Measurements from ENCODE around the gene RAI1.
A peak's percentile ranks its signal among the peaks of the same experiment; 100 is the strongest.

The RAI1 gene

DNA sequence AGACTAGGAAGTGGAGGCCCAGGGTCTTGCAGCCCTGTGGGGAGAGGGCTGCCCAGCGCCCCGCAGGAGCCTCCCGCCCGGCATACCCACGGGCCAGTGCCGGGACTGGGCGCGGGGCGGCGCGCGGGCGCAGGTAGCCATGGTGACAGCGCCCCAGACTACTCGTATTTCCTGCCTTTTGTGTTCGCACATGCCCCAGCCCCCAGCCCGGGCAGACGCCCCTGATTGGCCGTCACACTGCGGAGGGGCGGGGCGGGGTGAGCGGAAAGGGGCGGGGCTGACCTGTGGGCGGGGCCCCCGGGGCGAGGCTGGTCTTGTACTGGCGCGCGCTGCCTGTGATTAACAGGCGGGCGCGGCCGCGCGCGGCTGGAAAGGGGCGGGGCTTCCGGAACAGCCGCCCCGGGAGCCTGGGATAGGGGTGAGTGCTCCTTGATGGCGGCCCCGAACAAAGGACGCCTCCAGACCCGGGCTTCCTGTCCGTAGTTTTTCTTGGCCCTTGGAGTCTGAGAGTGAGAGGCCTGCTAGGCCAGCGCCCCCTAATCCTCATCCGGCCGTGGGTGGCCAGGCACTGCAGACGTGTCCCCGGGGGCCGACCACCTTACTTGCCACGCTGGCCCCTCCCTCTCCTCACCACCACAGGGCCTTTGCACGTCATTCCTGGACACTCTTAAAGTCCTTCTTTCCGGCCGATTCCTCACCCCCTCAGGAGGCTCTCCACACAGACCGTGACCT is 71.0 kb downstream of the RAI1 start (continued):
- TF ChIP-seq KLF10 (tag by site-specific recombination; IDR thresholded peaks at IDR 0.05): 0 out of 2 replicates have a peak, but pooled peaks have one; percentile 24
- TF ChIP-seq KLF1 (tag by site-specific recombination; IDR thresholded peaks at IDR 0.05): 0 out of 2 replicates have a peak, but pooled peaks have one; percentile 51
- TF ChIP-seq ZFP69B (tag by site-specific recombination; IDR thresholded peaks at IDR 0.05): peak; percentile 46; the same call in 1 of the 2 replicates
- 0 out of 2 replicates have a peak, but pooled peaks have one; percentile 31 for TF ChIP-seq ZSCAN23 (tag by site-specific recombination; IDR thresholded peaks at IDR 0.05)
- TF ChIP-seq YY2 (tag by site-specific recombination; IDR thresholded peaks at IDR 0.05): peak; percentile 78; the same call in 1 of the 2 replicates
- peak; percentile 81 for TF ChIP-seq HIC1 (tag by site-specific recombination; IDR thresholded peaks at IDR 0.05)
- TF ChIP-seq, protein P1, sequence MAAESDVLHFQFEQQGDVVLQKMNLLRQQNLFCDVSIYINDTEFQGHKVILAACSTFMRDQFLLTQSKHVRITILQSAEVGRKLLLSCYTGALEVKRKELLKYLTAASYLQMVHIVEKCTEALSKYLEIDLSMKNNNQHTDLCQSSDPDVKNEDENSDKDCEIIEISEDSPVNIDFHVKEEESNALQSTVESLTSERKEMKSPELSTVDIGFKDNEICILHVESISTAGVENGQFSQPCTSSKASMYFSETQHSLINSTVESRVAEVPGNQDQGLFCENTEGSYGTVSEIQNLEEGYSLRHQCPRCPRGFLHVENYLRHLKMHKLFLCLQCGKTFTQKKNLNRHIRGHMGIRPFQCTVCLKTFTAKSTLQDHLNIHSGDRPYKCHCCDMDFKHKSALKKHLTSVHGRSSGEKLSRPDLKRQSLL (tag by site-specific recombination; IDR thresholded peaks at IDR 0.05): no peak
- peak; percentile 51 for TF ChIP-seq ZNF335 (tag by site-specific recombination; conservative IDR thresholded peaks at IDR 0.05)
- TF ChIP-seq, protein P2, sequence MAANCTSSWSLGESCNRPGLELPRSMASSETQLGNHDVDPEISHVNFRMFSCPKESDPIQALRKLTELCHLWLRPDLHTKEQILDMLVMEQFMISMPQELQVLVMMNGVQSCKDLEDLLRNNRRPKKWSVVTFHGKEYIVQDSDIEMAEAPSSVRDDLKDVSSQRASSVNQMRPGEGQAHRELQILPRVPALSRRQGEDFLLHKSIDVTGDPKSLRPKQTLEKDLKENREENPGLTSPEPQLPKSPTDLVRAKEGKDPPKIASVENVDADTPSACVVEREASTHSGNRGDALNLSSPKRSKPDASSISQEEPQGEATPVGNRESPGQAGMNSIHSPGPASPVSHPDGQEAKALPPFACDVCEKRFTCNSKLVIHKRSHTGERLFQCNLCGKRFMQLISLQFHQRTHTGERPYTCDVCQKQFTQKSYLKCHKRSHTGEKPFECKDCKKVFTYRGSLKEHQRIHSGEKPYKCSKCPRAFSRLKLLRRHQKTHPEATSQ (tag by site-specific recombination; IDR thresholded peaks at IDR 0.05): peak; percentile 80; the same call in 1 of the 2 replicates
- peak; percentile 82 for TF ChIP-seq SP3 (tag by site-specific recombination; IDR thresholded peaks at IDR 0.05)
- peak; percentile 47; the same call in 1 of the 2 replicates for TF ChIP-seq SP7 (tag by site-specific recombination; IDR thresholded peaks at IDR 0.05)
- TF ChIP-seq, protein P3, sequence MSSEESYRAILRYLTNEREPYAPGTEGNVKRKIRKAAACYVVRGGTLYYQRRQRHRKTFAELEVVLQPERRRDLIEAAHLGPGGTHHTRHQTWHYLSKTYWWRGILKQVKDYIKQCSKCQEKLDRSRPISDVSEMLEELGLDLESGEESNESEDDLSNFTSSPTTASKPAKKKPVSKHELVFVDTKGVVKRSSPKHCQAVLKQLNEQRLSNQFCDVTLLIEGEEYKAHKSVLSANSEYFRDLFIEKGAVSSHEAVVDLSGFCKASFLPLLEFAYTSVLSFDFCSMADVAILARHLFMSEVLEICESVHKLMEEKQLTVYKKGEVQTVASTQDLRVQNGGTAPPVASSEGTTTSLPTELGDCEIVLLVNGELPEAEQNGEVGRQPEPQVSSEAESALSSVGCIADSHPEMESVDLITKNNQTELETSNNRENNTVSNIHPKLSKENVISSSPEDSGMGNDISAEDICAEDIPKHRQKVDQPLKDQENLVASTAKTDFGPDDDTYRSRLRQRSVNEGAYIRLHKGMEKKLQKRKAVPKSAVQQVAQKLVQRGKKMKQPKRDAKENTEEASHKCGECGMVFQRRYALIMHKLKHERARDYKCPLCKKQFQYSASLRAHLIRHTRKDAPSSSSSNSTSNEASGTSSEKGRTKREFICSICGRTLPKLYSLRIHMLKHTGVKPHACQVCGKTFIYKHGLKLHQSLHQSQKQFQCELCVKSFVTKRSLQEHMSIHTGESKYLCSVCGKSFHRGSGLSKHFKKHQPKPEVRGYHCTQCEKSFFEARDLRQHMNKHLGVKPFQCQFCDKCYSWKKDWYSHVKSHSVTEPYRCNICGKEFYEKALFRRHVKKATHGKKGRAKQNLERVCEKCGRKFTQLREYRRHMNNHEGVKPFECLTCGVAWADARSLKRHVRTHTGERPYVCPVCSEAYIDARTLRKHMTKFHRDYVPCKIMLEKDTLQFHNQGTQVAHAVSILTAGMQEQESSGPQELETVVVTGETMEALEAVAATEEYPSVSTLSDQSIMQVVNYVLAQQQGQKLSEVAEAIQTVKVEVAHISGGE (tag by site-specific recombination; conservative IDR thresholded peaks at IDR 0.05; ENCODE audit: low read depth): peak; percentile 44; the same call in 1 of the 2 replicates

GRCh38 chr17:17752821-17753321 is 71.6 kb downstream of the RAI1 start:
- peaks cover 8% of the 10 kb centered on the region; the same call in 1 of the 2 replicates for H3K4me1 ChIP-seq (ENCODE audit: control insufficient read depth, insufficient read depth, low read length)
- TF ChIP-seq GFI1B (tag by site-specific recombination; IDR thresholded peaks at IDR 0.05) (no peak), BCL11B (tag by site-specific recombination; IDR thresholded peaks at IDR 0.05; ENCODE audit: low read depth) (no peak), ZNF341 (tag by site-specific recombination; IDR thresholded peaks at IDR 0.05; ENCODE audit: low read depth) (no peak), ZIC2 (tag by site-specific recombination; IDR thresholded peaks at IDR 0.05) (peak; percentile 75), KLF7 (tag by site-specific recombination; IDR thresholded peaks at IDR 0.05; ENCODE audit: borderline replicate concordance) (no peak), GLIS1 (tag by site-specific recombination; IDR thresholded peaks at IDR 0.05) (no peak), ZNF518A (tag by site-specific recombination; conservative IDR thresholded peaks at IDR 0.05; ENCODE audit: low read depth) (no peak), ZNF513 (tag by site-specific recombination; IDR thresholded peaks at IDR 0.05) (no peak)

More at GRCh38 chr17:17752821-17753321, 71.6 kb downstream of the RAI1 start:
- ChIA-PET CTCF (interaction anchor here (0.6 kb wide), 1 partner anchor 582 kb away, joined by 3 read pairs; no protein-coding TSS in a partner anchor), POLR2A (no interaction called here)
- Histone ChIP-seq H3K36me3 (ENCODE audit: control insufficient read depth in 2 of 2, insufficient read depth in 1 of 2, low read length in 2 of 2) (no peaks in the 10 kb centered on the region), H3K4me3 (ENCODE audit: low read depth, low read length) (peak overlapping the region; percentile 44), H3K27ac (ENCODE audit: extremely low read depth, low read depth, low read length) (peak overlapping the region; percentile 7), H3K9me3 (ENCODE audit: control insufficient read depth, insufficient read depth, low read depth, low read length) (no peaks in the 10 kb centered on the region)

All from HEK293 (cell line).